SK-N-SH (cell line): ENCODE results near the gene BORCS5.

Experiments
- CTCF ChIP-seq: fragments of 200-600 bp; sonication (generic); IDR thresholded peaks from 2 replicates; pipeline ENCODE4 v1.6.1; 2017; ENCODE audit warnings: antibody characterized with exemption, mild to moderate bottlenecking, moderate library complexity
- EZH2phosphoT487 ChIP-seq: fragments of 200-600 bp; sonication (generic); IDR thresholded peaks from 2 replicates; pipeline ENCODE4 v1.6.1; 2017; ENCODE audit warnings: low read depth, mixed run types, mild to moderate bottlenecking, antibody characterized with exemption, moderate library complexity, borderline replicate concordance
- MAX ChIP-seq: IDR thresholded peaks from 2 replicates; pipeline ENCODE4 v1.4.0; 2012; ENCODE audit warnings: low read depth
- NRF1 ChIP-seq: IDR thresholded peaks from 2 replicates; pipeline ENCODE4 v1.6.1; 2012; ENCODE audit warnings: low read depth, mild to moderate bottlenecking, low read length
- POLR2AphosphoS5 ChIP-seq: IDR thresholded peaks from 2 replicates; pipeline ENCODE4 v1.6.1; 2012; ENCODE audit warnings: low read depth, low read length
- RCOR1 ChIP-seq: fragments of 150-350 bp; IDR thresholded peaks from 2 replicates; pipeline ENCODE4 v1.6.1; 2017; ENCODE audit warnings: antibody characterized with exemption, low read length
- REST ChIP-seq: IDR thresholded peaks from 2 replicates; pipeline ENCODE4 v1.6.1; 2012; ENCODE audit warnings: mild to moderate bottlenecking, low read depth, low read length, moderate library complexity
- TAF1 ChIP-seq: IDR thresholded peaks from 2 replicates; pipeline ENCODE4 v1.6.1; 2012; ENCODE audit warnings: low read depth, mild to moderate bottlenecking, low read length, moderate library complexity, borderline replicate concordance

GRCh38 chr12:12440784-12441428, 84.0 kb downstream of the BORCS5 start:
- no peak for TF ChIP-seq CTCF
- TF ChIP-seq RCOR1, result no peak
- no peak for TF ChIP-seq REST
- TF ChIP-seq TAF1, result no peak
- TF ChIP-seq EZH2phosphoT487, result no peak
- TF ChIP-seq NRF1, result no peak
- TF ChIP-seq POLR2AphosphoS5, result no peak
- no peak for TF ChIP-seq MAX
